Stimulated activated CD8-positive, alpha-beta memory T cell treated with anti-CD3 and anti-CD28 coated beads, Interleukin-4, amount 100 ng/mL, for 4 hours (primary cell): ENCODE measurements around the gene RABGGTA.
"Not testable (repeated sequence)": the region's sequence is repeated elsewhere in the genome, so short reads cannot be mapped to it uniquely, and the experiment has no call there.

Source experiments
- DNase-seq, 2 donors: peaks; one replicate each; pipeline ENCODE4 v3.0.0-alpha.2; 2020; ENCODE audit warnings: low read depth in 2 of 2, low spot score in 1 of 2

RABGGTA gene

DNA sequence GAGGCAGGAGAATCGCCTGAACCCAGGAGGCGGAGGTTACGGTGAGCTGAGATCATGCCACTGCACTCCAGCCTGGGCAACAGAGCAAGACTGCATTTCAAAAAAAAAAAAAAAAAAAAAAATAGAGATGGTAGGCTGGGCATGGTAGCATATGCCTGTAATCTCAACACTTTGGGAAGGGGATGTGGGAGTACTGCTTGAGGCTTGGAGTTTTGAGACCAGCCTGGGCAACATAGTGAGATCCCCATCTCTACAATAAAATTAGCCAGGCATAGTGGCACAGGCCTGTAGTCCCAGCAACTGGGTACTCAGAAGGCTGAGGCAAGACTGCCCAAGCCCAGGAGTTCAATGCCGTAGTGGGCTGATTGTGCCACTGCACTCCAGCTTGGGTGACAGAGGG, 48.4 kb downstream of the RABGGTA start:
- not testable (repeated sequence) for DNase-seq

DNA sequence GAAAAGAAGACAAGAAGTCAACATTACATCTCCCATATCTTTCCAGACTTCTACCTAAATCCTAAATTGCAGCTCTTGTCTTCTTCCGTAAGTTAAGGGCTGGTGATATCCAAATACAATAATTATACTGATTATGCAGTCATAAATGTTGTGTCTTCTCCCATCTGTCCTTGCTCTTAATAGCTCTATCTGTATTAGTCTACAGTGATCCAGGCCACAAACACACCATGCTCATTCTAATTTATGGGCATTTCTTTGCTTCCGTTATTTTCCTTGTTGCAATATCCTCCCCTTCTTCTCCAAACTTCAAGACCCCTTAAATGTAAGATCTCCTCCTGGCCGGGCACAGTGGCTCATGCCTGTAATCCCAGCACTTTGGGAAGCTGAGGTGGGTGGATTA, 51.9 kb downstream of the RABGGTA start:
- no peak for DNase-seq

GRCh38 chr14:24219080-24219479, 52.3 kb downstream of the RABGGTA start:
- no peak for DNase-seq

DNA sequence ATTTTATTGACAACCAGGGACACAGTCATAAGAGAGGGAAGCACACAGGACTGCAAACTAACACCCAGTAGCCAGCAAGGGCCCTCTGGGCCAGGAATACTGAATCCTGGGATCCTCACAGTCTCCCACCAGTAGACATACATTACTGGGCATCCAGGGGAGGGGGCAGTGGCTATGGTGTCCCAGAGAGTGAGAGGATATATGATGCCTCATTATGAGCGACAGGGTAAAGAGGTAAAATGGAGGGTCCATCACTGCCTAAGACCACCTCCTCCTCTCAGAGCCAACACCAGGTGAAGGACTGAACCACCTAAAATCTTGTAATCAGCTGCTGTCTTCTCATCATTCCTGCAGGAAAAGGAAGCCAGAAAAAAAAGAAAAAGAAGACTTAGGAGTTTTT, 54.5 kb downstream of the RABGGTA start:
- not testable (repeated sequence) for DNase-seq

- no peak for DNase-seq
Measured at GRCh38 chr14:24216345-24216699, 55.1 kb downstream of the RABGGTA start.
